ENCODE results near the gene UGT1A5.
"Not testable (repeated sequence)": the region's sequence is repeated elsewhere in the genome, so short reads cannot be mapped to it uniquely, and the experiment has no call there.

The UGT1A5 gene

DNA sequence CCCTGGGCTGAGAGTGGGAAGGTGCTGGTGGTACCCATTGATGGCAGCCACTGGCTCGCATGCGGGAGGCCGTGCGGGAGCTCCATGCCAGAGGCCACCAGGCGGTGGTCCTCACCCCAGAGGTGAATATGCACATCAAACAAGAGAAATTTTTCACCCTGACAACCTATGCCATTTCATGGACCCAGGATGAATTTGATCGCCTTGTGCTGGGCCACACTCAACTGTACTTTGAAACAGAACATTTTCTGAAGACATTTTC, 34.5 kb downstream of the UGT1A5 start:
- DNase-seq: no peak

DNA sequence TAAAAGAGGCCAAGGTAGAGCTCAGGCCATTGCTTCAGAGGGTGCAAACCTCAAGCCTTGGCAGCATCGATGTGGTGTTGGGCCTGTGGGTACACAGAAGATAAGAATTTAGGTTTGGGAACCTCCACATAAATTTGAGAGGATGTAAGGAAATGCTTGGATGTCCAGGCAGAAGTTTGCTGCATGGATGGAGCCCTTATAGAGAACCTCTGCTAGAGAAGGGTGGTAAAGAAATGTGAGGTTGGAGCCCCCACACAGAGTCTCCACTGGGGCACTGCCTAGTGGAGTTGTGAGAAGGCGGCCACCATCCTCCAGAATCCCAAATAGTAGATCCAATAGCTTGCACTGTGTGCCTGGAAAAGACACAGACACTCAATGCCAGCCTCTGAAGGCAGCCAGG, 38.0 kb downstream of the UGT1A5 start:
- not testable (repeated sequence) for DNase-seq

DNA sequence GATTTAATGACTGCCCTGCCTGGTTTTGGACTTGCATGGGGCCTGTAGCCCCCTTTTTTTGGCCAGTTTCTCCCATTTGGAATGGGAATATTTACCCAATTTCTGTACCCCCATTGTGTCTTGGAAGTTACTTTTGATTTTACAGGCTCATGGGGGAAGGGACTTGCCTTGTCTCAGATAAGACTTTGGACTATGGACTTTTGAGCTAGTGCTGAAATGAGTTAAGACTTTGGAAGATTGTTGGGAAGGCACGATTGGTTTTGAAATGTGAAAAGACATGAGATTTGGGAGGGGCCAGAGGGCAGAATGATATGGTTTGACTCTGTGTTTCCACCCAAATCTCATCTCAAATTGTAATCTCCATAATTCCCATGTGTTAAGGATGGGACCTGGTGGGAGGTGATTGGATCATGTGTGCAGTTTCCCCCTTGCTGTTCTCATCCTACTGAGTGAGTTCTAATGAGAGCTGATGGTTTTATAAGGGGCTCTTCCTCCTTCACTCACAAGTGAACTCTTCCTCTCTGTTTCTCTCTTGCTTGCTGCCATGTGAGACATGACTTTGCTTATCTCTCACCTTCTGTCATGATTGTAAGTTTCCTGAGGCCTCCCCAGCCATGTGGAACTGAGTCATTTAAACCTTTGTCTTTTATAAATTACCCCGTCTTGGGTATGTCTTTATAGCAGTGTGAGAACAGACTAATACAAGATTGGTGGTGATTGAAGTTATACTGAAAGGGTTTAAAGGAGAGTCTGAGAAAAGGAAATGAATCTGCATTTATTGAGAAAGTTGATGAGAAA, 38.7 kb downstream of the UGT1A5 start:
- DNase-seq: not testable (repeated sequence)

DNA sequence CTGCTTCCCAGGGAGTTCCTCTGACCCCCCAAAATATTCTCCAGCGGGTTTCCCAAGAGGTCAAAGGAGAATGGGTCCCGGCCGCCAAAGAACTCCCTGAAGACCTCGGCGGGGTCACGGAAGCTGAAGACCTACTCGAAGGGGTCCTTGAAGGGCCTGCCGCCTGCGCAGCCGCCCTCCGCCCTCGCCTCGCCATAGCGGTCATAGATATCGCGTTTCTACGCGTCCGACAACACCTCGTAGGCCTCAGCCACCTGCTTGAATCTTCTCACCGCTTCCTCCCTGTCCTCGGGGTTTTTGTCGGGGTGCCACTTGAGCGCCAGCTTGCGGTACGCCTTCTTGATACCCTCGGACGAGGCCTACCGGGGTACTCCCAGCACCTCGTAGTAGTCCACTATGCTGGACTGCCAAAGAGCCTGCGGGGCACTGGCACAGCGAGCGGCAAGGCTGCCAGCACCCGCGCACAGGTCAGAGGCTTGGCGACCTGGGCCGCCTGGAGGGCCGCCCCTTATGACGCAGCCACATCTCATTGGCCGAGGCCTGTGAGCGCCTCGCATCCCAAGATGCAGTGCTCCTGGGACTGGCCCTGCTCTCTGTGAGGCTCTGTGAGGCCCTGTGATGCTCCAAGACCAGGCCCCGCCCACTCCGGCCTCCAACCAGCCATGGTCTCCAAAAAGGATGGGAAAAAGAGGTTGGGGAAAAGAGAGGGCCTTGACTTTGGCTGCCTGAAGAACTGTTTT, 42.3 kb downstream of the UGT1A5 start:
- DNase-seq: no peak

DNA sequence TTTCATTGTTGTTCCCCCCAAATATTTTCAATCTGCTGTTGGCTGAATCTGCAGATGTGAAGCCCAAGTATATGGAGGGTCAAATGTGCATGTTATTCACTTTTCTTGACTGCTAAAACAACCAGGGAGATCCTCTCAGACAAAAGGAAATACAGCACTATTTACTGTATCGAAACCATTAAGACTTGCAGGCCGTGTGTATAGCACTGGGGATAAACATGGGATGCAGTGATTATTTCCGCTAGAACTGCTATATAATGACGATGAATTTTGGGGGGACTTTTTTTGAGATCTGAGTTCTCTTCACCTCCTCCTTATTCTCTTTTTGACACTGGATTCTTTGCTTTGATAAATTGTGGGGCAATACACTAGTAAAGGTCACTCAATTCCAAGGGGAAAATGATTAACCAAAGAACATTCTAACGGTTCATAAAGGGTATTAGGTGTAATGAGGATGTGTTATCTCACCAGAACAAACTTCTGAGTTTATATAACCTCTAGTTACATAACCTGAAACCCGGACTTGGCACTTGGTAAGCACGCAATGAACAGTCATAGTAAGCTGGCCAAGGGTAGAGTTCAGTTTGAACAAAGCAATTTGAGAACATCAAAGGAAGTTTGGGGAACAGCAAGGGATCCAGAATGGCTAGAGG, 43.8 kb downstream of the UGT1A5 start:
- DNase-seq: no peak

DNA sequence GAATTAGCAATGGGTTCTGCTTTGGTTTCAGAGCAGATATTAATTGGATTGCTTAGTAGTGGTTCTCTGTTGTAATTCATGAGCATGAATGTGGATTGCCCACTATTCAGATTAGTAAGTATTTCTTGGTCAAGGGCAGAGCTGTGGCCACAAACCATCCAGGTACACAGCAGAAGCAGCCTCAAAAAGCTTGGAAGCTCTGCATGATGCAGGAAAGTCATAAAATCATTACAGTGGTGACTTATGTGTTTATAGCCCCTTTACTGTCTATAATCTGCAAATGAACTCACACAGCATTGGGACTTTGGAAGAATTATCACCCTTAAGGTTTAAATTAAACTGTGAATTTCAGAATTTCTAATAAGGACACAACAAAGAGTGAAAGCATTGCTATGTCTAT, 45.4 kb downstream of the UGT1A5 start:
- no peak for DNase-seq

DNA sequence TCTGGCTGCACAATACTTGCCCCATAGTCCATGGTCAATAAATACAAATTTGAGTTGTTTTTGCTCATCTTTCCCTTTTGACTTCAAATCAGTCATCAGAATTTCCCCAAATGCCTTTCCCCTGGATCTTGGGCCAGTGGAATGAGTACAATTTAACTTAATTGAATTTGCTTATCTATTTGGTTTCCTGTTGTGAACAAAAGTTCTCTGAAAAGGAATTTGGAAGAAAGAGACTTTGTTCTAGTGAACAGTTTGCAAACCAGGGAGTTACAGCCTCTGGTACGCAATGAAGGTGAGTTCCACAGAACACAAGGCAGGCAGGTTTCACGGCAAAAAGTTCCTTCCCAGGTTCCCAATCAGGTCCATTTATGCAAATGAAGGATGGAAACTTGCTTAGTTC, 46.1 kb downstream of the UGT1A5 start:
- no peak for DNase-seq

DNA sequence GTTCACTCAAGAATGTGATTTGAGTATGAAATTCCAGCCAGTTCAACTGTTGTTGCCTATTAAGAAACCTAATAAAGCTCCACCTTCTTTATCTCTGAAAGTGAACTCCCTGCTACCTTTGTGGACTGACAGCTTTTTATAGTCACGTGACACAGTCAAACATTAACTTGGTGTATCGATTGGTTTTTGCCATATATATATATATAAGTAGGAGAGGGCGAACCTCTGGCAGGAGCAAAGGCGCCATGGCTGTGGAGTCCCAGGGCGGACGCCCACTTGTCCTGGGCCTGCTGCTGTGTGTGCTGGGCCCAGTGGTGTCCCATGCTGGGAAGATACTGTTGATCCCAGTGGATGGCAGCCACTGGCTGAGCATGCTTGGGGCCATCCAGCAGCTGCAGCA, 47.3 kb downstream of the UGT1A5 start, which contains the start of gene UGT1A1:
Gene UGT1A1, plus strand, starts transcription at position 228 of the 400 bp plus-strand sequence. Its CDS starts 18 bp downstream, at position 246.
- DNase-seq: no peak

DNA sequence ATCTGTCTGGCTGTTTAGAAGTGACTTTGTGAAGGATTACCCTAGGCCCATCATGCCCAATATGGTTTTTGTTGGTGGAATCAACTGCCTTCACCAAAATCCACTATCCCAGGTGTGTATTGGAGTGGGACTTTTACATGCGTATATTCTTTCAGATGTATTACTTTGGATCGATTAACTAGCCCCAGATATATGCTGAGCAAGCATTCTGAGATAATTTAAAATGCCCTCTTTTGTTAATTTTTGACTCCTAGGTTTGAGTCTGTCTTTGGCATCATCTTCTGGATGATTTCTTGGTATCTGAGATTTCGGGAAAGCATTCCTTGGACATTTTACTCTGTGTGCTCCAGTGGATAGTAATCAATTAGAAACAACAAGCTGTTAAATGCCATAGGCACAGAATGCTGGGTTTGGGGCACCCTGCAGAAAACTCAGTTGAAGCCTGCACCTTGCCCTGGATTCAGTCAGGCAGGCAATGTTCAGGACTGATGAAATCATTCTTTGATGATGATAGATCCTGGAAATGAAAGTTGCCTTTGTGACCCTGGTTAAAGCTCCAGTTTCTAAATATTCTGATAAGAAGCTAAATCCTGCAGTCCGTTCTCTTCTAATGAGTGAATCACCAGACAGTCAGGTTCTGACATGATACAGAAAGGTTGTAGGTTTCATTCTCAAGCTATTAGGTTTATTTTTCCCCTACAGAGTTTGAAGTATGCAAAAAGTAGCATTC, 48.5 kb downstream of the UGT1A5 start:
- no peak for DNase-seq

DNA sequence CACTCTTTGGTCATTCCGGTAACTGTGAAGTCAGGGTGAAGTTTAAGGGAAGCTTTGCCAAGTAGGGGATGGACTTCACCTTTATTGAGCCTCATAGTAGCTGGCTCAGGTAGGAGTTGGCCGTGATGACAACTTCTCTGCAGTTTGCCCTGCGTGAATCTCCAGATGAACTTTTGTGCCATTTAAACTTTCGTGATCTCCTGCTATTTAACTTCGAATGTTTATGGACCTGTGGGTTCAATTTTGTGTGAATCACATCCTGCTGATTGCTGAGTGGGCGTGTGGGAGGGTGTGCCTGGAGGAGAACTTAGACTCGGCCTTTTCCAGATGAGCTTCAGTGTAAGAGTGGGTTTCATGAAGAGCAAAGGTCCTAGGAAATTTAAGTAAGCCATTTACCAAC, 51.6 kb downstream of the UGT1A5 start:
- no peak for DNase-seq

DNA sequence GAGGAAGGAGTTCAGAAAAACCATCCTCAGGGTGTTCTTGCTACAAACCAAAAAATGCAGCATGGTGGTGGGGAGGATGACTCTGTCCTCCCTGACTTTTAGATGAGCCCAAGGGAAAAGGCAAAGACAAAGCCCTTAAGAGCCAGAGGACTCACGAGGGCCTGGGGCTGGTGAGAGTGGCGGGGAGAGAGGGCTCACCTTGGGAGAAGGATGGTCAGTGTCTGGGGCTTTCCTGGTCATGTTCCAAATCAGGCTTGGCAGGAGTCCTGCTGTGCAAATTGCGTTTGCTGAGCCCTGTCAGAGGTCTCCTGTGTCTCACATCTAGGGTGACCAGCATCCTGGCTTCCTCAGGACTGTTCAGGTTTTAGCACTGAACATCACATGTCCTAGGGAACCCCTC, 52.1 kb downstream of the UGT1A5 start:
- DNase-seq: no peak

DNA sequence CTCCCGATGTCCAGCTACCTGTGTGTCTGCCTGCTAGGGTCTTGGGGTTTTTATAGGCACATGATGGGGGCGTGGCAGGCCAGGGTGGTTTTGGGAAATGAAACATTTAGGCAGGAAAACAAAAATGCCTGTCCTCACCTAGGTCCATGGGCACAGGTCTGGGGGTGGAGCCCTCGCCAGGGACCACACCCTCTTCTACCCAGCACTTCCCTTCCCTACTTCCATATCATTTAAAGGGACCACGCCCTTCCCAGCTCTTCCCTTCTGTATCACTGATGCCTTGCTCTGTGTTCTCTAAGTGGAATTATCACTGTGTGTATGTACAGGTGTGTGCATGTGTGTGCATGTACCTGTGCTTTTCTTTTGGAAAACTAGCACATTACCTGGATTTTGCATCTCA, 53.7 kb downstream of the UGT1A5 start:
- no peak for DNase-seq

DNA sequence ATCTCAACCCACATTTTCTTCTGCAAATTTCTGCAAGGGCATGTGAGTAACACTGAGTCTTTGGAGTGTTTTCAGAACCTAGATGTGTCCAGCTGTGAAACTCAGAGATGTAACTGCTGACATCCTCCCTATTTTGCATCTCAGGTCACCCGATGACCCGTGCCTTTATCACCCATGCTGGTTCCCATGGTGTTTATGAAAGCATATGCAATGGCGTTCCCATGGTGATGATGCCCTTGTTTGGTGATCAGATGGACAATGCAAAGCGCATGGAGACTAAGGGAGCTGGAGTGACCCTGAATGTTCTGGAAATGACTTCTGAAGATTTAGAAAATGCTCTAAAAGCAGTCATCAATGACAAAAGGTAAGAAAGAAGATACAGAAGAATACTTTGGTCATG, 55.4 kb downstream of the UGT1A5 start:
- no peak for DNase-seq

DNA sequence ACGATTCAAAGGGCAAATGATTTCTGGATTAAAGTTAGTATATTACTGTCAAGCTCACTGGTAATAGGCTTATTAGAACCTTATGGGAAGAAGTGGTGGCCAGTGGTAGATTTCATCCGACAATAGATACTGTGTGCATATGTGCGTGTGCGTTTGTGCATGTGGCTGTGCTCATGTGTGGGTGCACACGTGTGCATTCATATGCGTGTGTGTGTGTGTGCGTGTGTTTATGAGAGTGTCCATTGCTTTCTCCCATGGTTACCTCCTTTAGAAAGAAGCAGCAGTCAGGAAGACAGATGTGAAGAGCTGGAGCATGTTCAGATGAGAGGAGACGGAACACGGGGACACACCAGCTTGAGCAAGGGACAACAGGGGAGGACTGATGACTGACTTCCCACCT, 56.6 kb downstream of the UGT1A5 start:
- no peak for DNase-seq

DNA sequence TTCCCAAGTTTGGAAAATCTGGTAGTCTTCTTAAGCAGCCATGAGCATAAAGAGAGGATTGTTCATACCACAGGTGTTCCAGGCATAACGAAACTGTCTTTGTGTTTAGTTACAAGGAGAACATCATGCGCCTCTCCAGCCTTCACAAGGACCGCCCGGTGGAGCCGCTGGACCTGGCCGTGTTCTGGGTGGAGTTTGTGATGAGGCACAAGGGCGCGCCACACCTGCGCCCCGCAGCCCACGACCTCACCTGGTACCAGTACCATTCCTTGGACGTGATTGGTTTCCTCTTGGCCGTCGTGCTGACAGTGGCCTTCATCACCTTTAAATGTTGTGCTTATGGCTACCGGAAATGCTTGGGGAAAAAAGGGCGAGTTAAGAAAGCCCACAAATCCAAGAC, 59.4 kb downstream of the UGT1A5 start:
- DNase-seq: no peak

DNA sequence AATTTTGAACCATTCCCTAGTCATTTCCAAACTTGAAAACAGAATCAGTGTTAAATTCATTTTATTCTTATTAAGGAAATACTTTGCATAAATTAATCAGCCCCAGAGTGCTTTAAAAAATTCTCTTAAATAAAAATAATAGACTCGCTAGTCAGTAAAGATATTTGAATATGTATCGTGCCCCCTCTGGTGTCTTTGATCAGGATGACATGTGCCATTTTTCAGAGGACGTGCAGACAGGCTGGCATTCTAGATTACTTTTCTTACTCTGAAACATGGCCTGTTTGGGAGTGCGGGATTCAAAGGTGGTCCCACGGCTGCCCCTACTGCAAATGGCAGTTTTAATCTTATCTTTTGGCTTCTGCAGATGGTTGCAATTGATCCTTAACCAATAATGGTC, 59.9 kb downstream of the UGT1A5 start:
- no peak for DNase-seq

DNA sequence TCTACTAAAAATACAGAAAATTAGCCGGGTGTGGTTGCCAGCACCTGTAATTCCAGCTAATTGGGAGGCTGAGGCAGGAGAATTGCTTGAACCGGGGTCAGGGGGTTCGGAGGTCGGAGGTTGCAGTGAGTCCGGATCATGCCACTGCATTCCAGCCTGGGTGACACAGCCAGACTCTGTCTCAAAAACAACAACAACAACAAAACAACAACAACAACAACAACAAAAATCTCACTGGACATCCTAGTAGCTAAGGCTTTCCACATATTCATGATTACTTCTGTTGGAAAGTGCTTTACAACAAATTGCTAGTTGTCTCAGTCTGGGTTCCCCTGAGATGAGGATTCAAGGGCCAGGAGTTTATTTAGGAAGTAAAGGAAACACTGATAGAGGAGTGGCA, 61.1 kb downstream of the UGT1A5 start:
- DNase-seq: no peak

DNA sequence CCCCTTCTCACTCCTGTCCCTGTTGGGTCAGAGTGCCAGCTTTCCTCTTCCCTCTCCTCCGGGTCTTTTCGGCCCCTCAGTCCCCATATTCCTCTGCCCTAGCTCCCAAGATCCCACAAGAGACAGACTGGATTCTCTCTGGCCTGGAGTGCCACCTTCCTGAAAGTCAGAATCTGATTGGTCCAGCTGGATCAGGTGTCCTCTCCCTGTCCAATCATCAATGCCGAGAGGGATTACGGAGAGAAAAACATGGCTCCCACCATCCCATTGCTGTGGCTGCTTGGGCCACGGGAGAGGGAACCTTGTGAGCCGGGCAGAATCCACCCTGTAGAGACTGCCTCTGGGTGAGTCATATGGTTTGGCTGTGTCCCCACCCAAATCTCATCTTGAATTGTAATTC, 62.7 kb downstream of the UGT1A5 start:
- DNase-seq: no peak

DNA sequence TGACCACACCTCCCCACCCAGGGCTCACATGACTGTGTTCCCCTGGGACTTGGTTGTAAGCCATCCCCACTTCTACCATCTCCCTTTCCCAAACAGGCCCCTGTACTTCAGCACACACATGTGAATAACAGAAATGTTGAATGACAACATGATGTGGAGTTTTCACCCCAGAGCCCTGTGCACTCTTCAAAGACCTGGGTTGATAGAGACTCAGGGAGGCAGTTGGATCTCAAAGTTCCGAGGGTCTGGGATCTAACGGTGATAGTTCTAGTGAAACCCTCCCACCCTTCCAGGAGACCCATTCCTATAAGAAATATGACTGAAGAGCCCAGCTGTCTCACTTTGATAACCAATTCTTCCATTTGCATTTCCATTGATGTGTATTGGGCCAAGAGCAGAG, 65.3 kb downstream of the UGT1A5 start, which contains the start of gene MROH2A:
Gene MROH2A, plus strand, starts transcription at position 301 of the 400 bp plus-strand sequence. CDS start 1,029 bp downstream, outside the sequence.
- DNase-seq: no peak

DNA sequence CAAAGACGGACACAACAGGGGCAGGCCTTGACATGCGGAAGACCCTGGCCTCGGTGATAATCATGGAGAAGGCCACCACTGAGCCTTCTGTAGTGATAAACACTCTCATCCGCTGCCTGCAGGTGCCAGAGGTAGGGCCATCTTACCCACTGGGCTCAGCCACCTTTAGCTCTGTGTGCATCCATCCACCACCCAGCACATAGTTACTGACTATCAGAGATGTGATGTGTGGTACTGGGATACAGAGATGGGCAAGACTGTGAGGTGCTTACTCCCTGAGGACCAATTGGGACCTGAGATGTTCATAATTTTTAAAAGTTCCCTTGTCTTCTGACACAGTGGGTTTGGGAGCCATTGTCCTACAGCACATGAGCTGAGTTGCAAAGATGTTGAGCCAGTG, 67.0 kb downstream of the UGT1A5 start:
- no peak for DNase-seq

DNA sequence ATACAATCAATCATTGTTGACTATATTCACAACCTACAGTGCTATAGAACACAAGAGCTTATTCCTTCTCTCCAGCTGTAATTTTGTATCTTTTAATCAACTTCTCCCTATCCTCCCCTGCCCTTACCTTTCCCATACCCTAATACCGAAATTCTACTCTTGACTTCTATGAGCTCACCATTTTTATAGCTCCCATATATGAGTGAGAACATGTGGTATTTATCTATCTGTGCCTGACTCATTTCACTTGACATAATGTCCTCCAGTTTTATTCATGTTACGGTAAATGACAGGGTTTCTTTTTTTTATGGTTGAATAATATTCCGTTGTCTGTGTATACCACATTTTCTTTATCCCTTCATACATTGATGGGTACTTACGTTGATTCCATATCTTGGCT, 68.1 kb downstream of the UGT1A5 start:
- DNase-seq: no peak

DNA sequence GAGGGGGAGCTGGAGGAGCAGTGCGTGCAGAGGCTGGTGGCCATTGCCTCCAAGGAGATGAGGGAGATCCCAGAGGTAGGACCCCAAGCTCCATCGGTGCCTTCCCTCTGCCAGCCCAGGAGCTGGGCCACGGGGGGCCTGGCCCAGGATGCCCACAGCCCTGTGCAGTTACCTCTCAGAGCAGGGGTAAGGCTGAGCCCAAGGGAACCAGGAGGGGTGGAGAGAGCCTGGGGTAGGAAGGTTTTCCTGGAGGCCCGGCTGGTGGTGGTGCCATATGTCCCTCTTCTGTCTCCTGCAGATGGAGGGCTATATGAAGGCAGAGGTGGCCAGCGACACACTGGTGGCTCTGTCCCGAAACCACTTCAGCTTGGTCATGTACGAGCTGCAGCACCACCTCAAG, 76.8 kb downstream of the UGT1A5 start:
- no peak for DNase-seq

DNA sequence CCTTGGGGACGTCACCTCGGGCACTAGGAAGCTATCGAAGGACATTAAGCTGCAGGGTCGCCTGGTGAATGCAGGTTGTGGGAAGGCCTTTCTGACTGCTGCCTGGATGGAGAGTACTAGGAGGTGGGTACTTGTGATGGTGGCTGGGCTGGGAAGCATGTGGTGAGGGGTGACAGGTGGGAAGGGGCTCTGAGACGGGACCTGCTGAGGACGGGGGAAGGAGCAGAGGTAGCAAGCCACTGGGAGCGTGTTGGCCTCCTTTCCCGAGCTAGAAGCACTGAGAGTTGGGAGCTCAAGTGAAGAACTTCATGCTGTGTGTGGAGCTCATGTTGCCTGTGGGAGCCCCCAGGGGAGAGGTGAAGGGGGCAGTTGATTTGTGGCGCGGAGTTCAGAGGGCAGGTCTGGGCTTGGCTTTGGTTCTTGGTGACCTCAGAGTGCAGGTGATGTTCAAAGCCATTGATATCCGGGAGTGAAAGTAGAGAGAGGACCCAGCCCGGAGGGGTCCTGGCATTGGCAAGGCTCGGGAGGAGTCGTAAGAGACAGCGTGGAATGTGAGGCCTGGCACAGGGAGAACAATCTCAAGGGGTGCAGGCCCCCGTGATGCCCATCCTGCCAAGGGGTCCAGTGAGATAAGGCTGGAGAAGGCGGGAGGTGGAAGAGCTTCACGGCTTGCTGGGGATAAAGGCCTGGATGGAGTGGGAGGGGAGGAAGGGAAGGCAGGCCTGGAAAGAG, 78.6 kb downstream of the UGT1A5 start:
- DNase-seq: no peak

All from GDM1 (cell line).